Activated naive CD4-positive, alpha-beta T cell (primary cell): Measurements from ENCODE around the gene MFAP2.
"Not testable (repeated sequence)": the region's sequence is repeated elsewhere in the genome, so short reads cannot be mapped to it uniquely, and the experiment has no call there.

Experiments
- DNase-seq, 4 experiments: peaks; one replicate each; lab custom pipeline; 2025; lab: John Stamatoyannopoulos, UW

Gene MFAP2

DNA sequence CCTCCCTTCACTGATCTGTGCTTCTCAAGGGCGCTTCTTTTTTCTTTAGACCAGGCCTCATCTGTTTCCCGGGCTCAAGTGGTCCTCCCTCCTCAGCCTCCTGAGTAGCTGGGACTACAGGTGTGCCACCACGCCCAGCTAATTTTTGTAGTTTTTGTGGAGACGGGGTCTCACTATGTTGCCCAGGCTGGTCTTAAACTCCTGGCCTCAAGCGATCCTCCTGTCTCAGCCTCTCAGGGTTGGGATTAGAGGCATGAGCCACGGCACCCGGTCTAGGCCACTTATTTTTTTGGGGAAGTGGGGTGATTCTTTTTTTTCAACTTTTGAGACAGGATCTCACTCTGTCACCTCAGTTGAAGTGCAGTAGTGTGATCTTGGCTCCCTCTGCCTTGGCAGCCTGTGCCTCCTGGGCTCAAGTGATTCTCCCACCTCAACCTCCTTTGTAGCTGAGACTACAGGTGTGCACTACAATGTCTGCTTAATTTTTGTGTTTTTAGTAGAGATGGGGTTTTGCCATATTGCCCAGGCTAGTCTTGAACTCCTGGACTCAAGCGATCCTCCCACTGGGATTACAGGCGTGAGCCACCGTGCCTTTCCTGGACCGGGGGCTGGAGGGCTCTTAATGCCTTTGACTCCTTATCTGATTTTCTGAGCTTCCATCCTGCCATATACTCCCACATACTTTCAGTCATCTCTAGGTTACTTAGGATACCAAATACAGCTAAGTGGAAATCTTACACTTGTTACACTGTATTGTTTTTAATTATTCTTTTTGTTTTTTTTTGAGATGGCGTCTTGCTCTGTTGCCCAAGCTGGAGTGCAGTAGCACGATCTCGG lies 18.9 kb downstream of the MFAP2 start:
- no peak for DNase-seq

DNA sequence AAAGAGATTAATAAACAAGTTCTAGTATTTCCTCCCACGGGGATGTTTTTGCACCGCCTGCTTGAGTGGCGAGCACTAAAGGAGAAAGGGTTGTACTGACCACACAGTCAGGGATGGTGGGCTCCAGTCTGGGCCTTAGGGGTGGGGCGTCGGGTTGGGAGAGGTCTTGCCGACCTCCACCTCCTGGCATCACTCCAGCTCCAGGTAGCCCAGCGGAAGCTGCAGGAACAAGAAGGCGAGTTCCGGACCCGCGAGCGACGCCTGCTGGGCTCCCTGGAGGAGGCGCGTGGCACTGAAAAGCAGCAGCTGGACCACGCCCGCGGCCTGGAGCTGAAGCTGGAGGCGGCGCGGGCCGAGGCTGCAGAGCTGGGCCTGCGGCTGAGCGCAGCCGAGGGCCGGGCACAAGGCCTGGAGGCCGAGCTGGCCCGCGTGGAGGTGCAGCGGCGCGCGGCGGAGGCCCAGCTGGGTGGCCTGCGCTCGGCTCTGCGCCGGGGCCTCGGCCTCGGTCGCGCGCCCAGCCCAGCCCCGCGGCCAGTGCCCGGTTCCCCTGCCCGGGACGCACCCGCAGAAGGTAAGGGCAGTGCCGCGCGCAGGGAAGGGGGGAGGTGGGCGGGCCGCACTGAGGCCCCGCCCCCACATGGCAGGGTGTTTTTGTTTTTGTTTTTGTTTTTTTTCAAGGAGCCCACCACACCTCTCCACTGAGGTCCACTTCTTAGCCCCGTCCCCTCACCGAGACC lies 19.7 kb downstream of the MFAP2 start:
- DNase-seq = peak; percentile 24 to 67 (median 54)

DNA sequence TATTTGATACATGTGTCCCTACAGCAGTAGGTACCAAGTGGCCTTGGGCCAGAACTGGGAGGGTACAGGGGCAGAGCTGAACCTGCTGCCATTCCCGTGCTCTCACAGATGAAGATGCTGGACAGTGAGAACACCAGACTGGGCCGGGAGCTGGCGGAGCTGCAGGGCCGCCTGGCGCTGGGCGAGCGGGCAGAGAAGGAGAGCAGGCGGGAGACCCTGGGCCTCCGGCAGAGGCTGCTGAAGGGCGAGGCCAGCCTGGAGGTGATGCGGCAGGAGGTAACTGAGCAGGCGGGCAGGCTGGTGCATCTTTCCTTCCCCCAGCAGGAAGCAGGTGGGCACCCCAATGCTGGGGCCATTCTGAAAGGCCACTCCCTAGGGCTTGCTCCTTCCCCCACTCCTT lies 21.9 kb downstream of the MFAP2 start:
- DNase-seq = no peak

DNA sequence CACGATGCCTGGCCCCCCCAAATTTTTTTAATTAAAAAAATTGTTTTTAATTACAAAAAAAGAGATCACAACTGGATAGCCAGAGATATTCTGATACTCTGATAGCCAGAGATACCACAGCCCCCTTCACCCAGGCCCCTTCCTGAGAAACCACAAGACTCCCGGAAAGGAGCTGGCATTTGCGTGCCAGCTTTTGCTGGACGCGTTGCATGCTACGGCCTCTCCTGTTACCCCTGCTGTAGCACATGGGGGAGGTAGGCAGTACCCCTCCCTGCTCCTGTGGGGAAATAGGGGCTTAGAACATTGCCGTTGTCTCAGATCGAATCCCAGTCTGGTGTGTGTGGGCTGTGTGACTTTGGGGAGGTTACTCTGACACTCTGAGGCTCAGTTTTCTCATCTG lies 22.7 kb downstream of the MFAP2 start:
- DNase-seq = no peak

DNA sequence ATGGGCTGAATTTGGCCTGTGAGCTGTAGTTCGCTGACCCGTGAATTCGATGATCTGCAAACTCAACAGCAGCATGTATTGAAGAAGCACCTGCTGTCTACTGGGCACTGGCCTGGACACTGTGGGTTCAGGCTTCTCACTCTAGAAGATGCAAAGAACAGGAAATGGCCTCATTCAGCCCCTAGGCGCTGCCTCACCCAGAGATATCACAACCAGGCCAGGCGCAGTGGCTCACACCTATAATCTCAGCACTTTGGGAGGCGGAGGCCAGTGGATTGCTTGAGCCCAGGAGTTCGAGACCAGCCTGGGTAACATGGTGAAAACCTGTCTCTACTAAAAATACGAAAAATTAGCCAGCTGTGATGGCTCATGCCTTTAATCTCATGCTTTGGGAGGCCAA lies 23.6 kb downstream of the MFAP2 start:
- no peak for DNase-seq

DNA sequence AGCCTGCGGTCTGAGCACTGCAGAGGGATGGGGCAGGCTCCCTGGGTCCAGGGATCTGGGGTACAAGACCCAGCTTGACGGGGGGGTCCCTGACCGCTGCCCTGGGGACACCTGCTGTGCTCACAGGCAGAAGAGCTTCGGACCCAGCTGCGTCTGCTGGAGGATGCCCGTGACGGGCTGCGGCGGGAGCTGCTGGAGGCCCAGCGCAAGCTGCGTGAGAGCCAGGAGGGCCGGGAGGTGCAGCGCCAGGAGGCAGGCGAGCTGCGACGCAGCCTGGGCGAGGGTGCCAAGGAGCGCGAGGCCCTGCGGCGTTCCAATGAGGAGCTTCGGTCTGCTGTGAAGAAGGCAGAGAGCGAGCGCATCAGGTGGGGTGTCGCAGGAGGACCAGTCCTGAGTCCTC lies 25.2 kb downstream of the MFAP2 start:
- DNase-seq = no peak

- DNase-seq = no peak
Measured at GRCh38 chr1:16954579-16954978, 25.8 kb downstream of the MFAP2 start.

DNA sequence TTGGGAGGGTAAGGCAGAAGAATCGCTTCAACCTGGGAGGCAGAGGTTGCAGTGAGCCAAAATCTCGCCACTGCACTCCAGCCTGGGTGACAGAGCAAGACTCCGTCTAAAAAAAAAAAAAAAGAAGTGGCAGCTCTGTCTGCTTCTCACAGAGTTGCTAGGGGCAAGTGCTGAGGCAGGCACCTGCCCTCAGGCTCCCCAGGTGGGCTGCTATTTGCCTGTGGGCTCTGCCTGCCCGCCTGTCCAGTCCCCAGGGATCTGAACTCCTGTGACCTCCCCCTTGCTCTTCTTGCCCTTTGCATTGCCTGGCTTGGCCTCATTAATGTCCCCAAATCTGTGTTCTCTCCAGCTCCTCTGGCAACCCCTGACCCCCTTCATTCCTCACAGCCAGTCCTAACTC lies 28.0 kb downstream of the MFAP2 start:
- DNase-seq = not testable (repeated sequence)

DNA sequence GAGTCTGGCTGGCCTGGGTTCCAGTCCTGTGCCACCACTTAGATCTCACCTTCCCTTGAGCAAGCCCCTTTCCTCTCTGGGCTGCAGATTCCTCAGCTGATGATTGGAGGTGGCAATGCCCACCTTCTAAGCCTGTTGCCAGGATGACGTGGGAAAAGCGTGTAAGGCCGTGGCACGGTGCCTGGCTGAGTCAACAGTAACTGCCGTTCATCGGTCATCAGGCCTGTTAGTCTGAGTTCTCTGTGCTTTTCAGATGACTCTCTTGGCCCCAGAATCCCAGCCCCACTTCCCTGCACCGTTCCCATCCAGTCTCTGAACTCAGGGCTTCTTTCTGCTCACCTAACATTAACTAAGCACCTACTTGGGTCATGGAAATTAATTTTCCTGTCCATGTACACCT lies 31.4 kb downstream of the MFAP2 start:
- not testable (repeated sequence) for DNase-seq

- DNase-seq = not testable (repeated sequence)
Measured at GRCh38 chr1:16948282-16948891, 32.0 kb downstream of the MFAP2 start.

GRCh38 chr1:16946646-16947045 lies 33.8 kb downstream of the MFAP2 start:
- DNase-seq = no peak

DNA sequence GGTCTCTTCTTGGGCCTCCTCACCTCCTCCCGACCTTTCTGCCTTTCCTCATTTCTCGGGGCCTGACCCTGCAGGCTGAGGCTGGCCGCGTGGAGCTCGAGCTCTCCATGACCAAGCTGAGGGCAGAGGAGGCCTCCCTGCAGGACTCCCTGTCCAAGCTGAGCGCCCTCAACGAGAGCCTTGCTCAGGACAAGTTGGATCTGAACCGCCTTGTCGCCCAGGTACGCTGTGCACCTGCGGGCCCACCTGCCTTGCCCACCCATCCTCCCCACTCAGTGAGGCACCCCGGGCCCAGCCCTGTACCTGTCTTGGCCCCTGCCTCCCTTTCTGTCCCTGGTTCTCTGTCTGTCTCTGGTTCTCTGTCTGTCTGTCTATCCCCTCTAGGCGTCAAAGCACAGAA lies 34.2 kb downstream of the MFAP2 start:
- DNase-seq = not testable (repeated sequence)

- DNase-seq = not testable (repeated sequence)
Measured at GRCh38 chr1:16945512-16945911, 34.9 kb downstream of the MFAP2 start.

- DNase-seq = no peak
Measured at GRCh38 chr1:16944038-16944437, 36.4 kb downstream of the MFAP2 start.

GRCh38 chr1:16939386-16940180 lies 40.8 kb downstream of the MFAP2 start:
- DNase-seq = not testable (repeated sequence)

DNA sequence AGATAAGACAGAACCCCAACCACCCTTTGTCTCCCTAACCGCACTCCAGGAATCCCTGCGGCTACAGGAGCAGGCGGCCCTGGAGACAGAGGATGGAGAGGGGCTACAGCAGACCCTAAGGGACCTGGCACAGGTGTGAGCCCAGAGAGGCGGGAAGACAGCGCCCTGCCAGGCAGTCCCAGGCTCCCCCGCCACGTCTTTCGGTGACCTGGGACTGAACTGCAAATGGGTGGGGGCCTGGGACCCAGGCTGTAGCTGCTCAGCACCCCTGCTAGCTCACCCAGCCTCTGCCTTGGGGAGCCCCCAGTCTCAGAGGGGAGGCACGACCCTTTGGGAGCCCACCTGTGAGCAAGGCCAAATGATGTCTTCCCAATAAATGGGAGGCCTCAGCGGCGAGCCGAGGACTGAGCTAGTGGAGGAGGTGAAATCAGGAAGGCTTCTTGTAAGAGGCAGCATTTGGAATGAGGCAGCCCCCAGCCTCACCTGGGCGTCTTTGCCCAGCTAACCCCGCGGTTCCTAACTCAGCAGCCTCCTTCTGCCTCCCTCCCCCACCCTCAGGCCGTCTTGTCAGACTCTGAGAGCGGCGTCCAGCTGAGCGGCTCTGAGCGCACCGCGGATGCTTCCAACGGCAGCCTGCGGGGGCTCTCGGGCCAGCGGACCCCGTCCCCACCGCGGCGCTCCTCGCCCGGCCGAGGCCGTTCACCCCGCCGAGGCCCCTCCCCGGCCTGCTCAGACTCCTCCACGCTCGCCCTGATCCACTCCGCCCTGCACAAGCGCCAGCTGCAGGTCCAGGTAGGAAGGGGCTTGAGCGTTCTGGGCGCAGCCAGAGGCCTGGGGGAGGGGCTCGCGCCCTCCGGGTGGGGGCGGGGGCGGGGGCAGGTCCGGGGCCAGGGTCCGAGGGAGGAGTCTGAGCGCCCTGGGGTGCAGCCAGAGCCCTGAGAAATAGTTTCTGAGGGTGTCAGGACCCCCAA lies 41.8 kb downstream of the MFAP2 start:
- DNase-seq = no peak

GRCh38 chr1:16936580-16936979 lies 43.8 kb downstream of the MFAP2 start:
- not testable (repeated sequence) for DNase-seq

DNA sequence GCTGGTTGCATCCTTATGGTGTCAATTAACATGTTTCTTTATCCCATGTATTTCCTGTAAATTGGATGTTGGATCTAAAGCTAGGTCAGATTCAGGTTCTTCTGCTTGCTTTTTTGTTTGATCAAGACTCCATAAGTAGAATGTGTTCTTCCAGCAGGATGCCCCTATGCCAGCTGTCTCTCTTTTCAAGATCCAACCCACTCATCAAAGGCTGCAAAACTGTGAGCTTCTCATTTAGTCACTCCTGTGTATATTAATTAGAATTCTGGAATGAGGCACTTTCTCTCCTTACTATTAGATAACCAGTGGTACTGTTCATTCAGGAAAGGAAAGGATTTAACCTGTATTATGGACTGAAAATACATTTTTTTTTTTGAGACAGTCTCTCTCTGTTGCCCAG lies 46.5 kb downstream of the MFAP2 start:
- DNase-seq = not testable (repeated sequence)

GRCh38 chr1:16931206-16931934 lies 49.0 kb downstream of the MFAP2 start:
- DNase-seq = not testable (repeated sequence)
